GM12891 (cell line): ENCODE data around the gene ICA1.

Experiments
- DNase-seq: peaks from one replicate; pipeline ENCODE4 v3.0.0; 2011; ENCODE audit warnings: low spot score; ENCODE audit not compliant: insufficient read length
- FAIRE-seq: peaks from 2 replicates; lab custom pipeline; 2011; peaks lifted over from hg19 to GRCh38; lab: Jason Lieb, UNC
- PAX5 ChIP-seq: IDR thresholded peaks from 2 replicates; pipeline ENCODE4 v1.6.1; 2011; ENCODE audit warnings: low read length, moderate library complexity, mild to moderate bottlenecking; ENCODE audit not compliant: insufficient read depth, severe bottlenecking
- POLR2A ChIP-seq: IDR thresholded peaks from 2 replicates; pipeline ENCODE4 v1.6.1; 2011; ENCODE audit warnings: low read depth, low read length, control low read depth
- POLR2AphosphoS5 ChIP-seq: IDR thresholded peaks from 2 replicates; pipeline ENCODE4 v1.6.1; 2011; ENCODE audit warnings: low read depth, low read length, control low read depth
- POU2F2 ChIP-seq: IDR thresholded peaks from 2 replicates; pipeline ENCODE4 v1.6.1; 2011; ENCODE audit warnings: low read depth, mild to moderate bottlenecking, control low read depth, low read length, moderate library complexity
- SPI1 ChIP-seq: IDR thresholded peaks from 2 replicates; pipeline ENCODE4 v1.6.1; 2011; ENCODE audit warnings: low read depth, low read length, control low read depth
- TAF1 ChIP-seq: IDR thresholded peaks from 2 replicates; pipeline ENCODE4 v1.6.1; 2011; ENCODE audit warnings: low read depth, low read length, control low read depth

ICA1 gene

GRCh38 chr7:8094164-8095140, 167.5 kb downstream of the ICA1 start:
- FAIRE-seq (no peak), DNase-seq (no peak)
- TF ChIP-seq TAF1 = no peak
- TF ChIP-seq POU2F2 = no peak
- no peak for TF ChIP-seq POLR2AphosphoS5

- FAIRE-seq (no peak), DNase-seq (no peak)
- TF ChIP-seq PAX5 = no peak
- no peak for TF ChIP-seq SPI1
- TF ChIP-seq POLR2AphosphoS5 = no peak
- TF ChIP-seq TAF1 = no peak
- no peak for TF ChIP-seq POU2F2
Measured at GRCh38 chr7:8092140-8092539, 169.8 kb downstream of the ICA1 start.

GRCh38 chr7:8089036-8089780, 172.8 kb downstream of the ICA1 start:
- DNase-seq (no peak), FAIRE-seq (no peak)
- TF ChIP-seq POLR2A = no peak
- no peak for TF ChIP-seq POU2F2
- no peak for TF ChIP-seq SPI1
- no peak for TF ChIP-seq POLR2AphosphoS5
- no peak for TF ChIP-seq TAF1
- TF ChIP-seq PAX5 = no peak

- FAIRE-seq = no peak
Measured at GRCh38 chr7:8086239-8086638, 175.7 kb downstream of the ICA1 start.

GRCh38 chr7:8085420-8085819, 176.5 kb downstream of the ICA1 start:
- DNase-seq (no peak), FAIRE-seq (no peak)
- TF ChIP-seq TAF1 = no peak
- no peak for TF ChIP-seq POU2F2
- TF ChIP-seq SPI1 = no peak
- no peak for TF ChIP-seq POLR2A
- TF ChIP-seq PAX5 = no peak
- TF ChIP-seq POLR2AphosphoS5 = no peak

More at GRCh38 chr7:8086239-8086638, 175.7 kb downstream of the ICA1 start:
- DNase-seq = no peak
- TF ChIP-seq POLR2A = no peak
- no peak for TF ChIP-seq POLR2AphosphoS5
- no peak for TF ChIP-seq TAF1
- no peak for TF ChIP-seq POU2F2
- no peak for TF ChIP-seq SPI1
- TF ChIP-seq PAX5 = no peak

- FAIRE-seq (no peak), DNase-seq (no peak)
- TF ChIP-seq POLR2AphosphoS5 (no peak), TAF1 (no peak), POLR2A (no peak), POU2F2 (no peak), SPI1 (no peak), PAX5 (no peak)
Measured at GRCh38 chr7:8084836-8085235, 177.1 kb downstream of the ICA1 start.

- FAIRE-seq = peak; percentile 48
Measured at GRCh38 chr7:8082762-8083161, 179.2 kb downstream of the ICA1 start.

GRCh38 chr7:8078418-8078817, 183.5 kb downstream of the ICA1 start:
- TF ChIP-seq POU2F2 (no peak), TAF1 (no peak), PAX5 (no peak), POLR2AphosphoS5 (no peak), SPI1 (no peak), POLR2A (no peak)
- FAIRE-seq (no peak), DNase-seq (no peak)

More at GRCh38 chr7:8082762-8083161, 179.2 kb downstream of the ICA1 start:
- TF ChIP-seq SPI1 = no peak
- TF ChIP-seq TAF1 = no peak
- no peak for TF ChIP-seq POLR2AphosphoS5
- no peak for TF ChIP-seq PAX5
- no peak for TF ChIP-seq POLR2A
- DNase-seq = no peak

GRCh38 chr7:8070451-8071180, 191.4 kb downstream of the ICA1 start:
- DNase-seq (no peak), FAIRE-seq (no peak)
- TF ChIP-seq PAX5 (no peak), POLR2AphosphoS5 (no peak), TAF1 (no peak), POU2F2 (no peak), SPI1 (no peak), POLR2A (no peak)
